NCI-H2081 treated with DMSO at 0.1 percent for 48 hours (cell line): Measurements from ENCODE around the gene CLCN6.

ENCODE experiments used
- DNase-seq: peaks from one replicate; lab custom pipeline; 2025; lab: John Stamatoyannopoulos, UW

CLCN6 gene

DNA sequence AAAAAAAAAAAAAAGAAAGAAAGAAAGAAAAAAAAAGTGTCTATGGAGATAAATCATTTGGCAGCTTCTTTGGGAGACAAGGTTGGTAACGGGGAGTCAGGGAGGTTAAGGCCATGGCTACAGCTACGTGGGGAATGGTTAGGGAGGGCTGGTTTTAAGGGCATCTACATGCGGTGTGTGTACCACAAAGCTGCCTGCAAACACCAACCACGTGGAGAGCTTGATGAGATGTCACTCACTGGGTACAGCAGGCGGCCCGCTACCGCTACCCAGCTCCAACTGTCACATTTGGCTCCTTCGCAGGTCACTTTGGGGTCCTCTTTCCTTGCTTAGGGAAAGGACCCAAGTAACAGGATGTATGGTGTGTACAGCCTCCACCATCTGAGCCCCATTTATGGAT lies 48.5 kb downstream of the CLCN6 start:
- no peak for DNase-seq

DNA sequence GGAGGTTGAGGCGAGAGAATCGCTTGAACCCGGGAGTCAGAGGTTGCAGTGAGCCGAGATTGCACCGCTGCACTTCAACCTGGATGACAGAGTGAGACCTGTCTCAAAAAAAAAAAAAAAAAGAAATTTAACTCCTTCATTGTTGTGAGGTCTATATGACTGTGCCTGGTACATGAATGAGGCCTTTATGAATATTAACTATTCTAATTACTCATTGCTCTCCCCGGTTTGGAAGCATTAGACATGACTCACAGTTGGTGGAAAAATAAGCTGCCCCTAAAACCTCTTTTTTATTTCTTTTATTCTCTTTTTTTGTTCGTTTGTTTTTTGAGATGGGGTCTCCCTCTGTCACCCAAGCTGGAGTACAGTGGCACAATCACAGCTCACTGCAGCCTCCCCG lies 49.4 kb downstream of the CLCN6 start:
- DNase-seq: no peak

DNA sequence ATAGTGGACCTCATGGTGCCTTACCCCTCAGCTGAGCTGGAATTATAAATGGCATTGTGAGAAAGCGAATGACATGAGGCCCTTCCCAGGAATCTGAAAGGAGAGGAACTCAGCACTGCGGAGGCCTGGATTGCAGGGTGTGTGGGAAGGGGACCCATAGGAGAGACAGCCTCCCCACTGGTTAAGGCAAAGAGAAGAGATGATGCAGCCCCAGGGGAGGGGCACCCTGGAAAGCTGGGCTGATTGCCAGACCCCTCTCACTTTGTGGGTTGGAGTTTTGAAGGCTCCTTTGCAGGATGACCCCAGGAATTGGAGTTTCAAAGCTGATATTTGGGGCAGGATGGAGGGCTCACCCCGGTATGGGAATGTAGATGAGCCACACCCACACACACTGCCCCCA lies 50.7 kb downstream of the CLCN6 start:
- no peak for DNase-seq

DNA sequence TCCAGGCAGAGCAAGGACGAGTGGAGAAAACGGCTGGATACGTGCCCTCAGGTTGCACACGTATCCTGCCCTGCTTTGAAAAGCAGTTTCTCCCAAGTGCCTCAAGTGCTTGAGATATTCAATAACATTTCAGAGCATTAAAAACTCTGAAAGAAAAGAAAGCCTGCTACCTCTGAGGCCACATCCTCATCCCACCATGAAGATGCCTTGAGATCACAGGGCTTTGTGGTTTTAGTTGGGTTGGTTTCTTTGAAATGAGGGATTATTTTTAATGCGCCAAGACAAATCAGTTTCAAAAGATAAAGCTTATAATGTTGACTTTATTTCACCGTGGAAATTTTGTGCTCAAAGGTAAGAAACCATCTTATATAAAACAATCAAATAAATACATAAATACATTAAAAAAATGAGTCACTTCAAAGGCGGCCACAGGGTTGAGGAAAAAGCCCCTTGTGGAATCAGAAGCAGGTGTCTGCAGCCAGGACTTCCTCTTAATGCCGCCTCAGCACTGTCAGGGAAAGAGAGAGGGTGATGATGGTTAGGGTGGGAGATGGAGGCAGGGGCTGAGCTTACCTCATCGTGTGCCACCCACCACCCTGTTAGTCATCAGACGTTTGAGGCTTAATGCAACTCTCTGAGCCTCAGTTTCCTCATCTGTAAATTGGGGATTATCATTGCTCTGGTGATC lies 51.3 kb downstream of the CLCN6 start:
- DNase-seq: no peak

DNA sequence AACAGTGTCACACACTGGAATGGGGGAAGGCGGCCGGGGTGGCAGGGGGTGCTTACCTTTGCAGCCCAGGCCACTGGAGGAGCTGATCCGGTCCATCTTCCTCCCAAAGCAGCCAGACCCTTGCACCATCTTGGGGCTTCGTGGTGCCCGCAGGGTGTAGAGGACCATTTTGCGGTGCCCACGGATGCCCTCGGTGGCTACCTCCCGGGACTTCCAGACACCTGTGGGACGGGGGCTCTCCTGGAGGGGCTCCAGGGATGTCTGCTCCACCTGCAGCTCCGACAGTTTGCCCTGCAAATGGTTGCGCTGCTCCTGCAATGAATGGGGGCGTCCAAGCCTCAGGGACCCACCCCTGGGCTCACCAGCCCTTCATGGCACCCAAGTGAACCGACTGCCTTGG lies 52.2 kb downstream of the CLCN6 start:
- no peak for DNase-seq

DNA sequence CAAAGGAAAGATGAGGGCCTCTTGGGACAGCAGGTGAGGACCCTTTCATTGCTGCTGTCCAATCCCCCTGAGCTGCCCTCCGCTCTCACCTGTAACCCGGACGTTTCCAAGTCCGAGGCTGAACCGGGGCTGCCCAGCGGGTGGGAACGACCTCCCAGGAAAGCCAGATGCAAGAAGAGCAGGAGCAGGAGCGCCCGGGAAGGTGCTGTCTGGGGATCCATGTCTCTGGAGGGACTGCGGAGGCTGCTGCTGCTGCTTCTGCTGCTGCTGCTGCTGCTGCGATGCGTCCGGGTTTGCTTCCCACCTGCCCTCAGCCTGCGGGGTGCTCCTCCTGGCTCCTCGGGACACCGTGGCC lies 52.6 kb downstream of the CLCN6 start, which contains the start of gene NPPB:
Gene NPPB, minus strand, starts transcription at position 333 of the 355 bp plus-strand sequence. Its CDS starts 112 bp downstream, at position 221.
- no peak for DNase-seq

DNA sequence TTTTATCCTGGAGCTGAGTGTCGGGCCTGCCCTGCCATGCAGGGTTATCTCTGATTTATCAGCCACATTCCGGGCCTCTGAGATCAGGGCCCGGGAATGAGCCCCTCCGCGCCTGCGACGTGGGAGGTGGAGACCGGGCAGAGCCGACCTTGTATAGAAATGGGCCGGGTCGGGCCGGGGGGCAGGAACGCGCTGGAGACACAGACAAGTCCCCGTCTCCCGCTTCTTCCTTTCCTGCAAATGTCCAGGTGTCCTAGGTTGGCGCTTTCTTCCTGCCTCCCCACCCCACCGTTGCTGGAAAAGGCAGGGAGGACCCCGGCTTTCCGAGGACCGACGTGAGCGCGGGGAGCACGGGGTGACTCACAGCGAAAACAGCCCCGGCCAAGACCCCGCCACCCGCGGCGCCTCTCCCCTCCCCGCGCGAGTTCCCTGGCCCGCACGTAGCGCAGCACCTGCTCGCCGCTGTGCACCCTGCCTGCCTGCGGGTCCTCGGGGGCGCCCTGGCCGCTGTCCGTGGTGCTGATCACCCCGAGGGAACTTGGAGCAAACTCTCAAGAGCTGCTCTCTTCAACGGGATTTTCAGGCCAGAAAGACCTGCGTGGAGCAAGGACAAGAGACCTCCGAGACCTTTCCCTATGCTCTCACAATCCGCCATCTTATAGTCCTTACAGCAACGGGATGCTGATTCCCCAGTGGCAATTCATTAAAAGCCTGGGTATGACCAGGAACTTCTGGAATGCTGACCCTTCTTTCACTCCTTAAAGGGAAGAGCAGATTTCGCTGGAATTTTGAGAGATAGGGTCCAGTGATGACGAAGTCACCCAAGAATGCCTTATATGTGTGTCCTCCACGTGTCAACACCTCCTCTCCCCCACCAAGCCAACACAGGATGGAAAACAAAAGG lies 53.2 kb downstream of the CLCN6 start:
- DNase-seq: no peak

DNA sequence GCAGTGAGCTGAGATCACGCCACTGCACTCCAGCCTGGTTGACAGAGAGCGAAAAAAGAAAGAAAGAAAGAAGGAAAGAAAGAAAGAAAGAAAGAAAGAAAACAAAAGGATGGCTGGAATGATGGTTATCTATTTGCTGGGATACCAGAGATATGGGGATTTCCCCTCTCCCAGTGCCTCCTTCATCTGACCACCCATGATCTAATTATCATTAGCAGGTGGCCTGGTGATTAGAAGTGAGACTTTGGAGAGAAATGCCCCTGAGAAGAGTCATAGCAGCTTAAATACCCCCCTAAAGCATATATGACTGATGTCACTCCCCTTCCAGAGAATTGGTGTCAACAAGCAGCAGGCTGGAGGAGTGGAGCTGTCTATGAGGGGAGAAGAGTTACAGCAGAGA lies 54.1 kb downstream of the CLCN6 start:
- DNase-seq: no peak

DNA sequence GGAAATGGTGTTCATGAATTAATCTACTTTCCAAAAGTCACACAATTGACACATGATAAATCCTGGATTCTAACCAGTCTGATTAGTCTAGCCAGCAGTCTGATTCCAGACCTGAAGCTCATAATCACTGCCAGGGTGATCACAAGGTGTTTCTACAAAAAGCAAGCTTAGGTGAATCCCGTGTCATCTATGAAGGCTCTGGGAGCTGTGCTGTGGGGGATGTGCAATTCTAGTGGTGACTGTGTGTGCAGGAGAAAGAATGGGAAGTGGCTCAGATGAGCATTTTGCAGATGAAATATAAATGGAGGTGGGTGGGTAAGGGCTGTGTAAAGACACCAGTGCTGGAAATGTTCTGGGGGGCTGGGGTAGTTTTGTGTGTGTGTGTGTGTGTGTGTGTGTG lies 54.6 kb downstream of the CLCN6 start:
- DNase-seq: no peak

DNA sequence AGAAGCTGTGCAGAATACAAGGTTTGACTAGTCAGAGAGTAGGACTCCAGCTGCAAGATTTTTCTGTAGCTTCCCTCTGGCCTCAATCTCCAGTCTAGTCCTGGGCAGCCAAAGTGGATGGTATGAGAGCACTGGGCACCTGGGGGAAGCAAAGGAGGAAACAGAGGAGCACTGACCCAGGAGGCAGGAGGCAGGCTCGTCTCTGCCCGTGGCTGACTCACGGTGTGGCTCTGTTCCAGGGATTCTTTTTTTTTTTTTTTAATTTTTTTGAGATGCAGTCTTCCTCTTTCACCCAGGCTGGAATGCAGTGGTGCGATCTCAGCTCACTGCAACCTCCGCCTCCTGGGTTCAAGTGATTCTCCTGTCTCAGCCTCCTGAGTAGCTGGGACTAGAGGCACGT lies 56.9 kb downstream of the CLCN6 start:
- no peak for DNase-seq

DNA sequence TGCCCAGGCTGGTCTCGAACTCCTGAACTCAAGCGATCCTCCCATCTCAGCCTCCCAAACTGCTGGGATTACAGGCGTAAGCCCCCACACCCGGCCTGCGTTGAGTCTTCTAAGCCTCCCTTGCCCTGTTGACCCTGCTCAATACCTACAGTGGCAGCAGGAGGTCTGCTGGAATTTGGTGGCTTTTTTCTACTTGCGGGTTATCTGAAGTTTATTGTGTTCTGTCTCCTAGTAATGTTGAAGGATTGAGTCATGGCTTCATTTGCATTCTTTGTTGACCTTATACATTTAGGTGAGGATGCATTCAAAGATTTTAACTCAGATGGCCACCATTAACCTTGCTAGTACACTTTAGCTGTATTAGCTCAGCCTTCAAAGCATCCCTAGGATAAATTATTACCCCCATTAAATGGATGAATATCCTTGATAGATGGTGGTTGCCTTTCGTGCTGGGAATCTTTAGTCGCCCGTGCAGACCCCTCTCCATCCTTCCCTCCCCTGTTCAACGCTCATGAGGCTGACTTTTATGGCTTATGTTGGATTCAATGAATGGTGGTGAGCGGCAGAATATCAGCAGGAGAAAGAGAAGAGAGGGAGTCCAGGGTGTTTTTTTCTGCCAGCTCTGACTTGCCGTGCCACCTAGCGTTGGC lies 62.5 kb downstream of the CLCN6 start:
- DNase-seq: no peak

DNA sequence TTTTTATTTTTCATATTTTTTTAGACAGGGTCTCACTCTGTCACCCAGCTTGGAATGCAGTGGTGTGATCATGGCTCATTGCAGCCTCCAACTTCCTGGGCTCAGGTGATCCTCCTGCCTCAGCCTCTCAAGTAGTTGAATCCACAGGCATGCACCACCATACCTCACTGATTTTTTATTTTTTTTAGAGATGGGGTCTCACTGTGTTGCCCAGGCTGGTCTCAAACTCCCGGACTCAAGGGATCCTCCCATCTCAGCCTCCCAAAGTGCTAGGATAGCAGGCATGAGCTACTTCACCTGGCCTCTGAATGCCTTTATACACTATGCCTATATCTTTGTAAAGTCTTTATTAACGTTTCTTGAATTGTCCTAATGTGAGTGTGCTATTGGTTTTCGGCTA lies 63.1 kb downstream of the CLCN6 start:
- no peak for DNase-seq

DNA sequence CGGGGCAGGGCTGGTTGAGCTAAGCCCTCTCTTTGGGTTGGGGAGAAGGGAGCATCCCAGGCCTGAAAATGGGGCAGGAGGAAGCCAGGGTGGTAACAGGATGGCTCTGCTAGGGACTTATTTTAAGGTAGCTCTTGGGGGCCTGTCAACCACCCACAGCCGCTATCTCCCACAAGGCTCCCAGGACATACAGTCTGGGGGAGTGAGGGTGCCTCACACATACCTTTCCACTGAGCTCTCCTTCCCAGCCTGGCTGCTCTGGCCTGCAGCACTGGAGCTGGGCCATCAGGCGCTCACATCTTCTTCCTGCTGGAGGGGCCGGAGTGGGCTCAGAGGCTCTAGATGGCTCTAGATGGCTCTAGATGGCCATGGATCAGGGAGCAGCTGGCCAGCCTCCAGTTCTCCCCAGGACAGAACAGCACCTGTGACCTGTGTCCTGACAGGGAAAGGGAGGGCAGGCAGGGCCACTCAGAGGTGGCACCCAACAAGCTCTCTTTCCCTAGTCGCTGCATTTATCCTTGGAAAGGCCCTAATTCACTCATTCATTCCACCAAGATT lies 63.7 kb downstream of the CLCN6 start:
- DNase-seq: no peak

DNA sequence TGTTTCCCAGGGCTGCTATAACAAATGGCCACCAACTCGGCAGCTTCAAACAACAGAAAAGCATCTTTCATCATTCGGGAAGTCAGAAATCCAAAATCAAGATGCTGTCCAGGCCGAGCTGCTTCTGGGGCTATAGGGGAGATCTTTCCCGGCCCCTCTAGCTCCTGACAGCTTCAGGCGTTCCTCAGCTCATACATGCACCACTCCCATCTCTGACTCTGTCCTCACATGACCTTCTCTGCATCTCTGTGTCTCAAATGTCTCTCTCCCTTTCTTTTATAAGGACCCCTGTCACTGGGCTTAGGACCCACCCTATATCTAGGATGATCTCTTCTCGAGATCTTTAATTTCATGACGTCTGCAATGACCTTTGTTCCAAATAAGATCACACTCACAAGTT lies 66.6 kb downstream of the CLCN6 start:
- DNase-seq: no peak

DNA sequence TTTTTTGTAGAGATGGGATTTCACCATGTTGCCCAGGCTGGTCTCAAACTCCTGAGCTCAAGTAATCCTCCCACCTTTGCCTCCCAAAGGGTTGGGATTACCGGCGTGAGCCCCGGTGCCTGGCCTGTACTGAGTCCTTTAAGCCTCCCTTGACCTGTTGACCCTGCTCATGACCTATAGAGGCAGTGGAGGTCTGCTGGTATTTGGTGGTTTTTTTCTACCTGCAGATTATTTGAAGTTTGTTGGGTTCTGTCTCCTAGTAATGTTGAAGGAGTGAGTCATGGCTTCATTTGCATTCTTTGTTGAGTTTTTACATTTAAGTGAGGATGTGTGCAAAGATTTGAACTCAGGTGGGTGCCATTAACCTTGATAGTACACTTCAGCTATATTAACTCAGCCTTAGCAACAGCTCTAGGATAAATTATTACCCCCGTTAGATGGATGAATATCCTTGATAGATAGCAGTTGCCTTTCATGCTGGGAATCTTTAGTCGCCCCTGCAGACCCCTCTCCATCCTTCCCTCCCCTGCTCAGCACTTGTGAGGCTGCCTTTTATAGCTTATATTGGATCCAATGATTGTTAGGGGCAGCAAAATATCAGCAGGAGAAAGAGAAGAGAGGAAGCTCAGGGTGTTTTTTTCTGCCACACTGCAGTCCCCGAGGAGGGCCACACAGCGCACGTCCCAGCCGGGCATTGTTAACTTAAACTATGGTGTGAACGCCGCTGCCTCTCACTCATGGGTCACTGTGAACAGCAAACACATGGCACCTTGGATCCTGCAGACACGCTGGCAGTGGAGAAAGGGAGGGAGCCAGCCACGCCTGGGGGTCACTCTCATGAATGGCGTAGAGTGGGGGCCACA lies 67.6 kb downstream of the CLCN6 start:
- no peak for DNase-seq

DNA sequence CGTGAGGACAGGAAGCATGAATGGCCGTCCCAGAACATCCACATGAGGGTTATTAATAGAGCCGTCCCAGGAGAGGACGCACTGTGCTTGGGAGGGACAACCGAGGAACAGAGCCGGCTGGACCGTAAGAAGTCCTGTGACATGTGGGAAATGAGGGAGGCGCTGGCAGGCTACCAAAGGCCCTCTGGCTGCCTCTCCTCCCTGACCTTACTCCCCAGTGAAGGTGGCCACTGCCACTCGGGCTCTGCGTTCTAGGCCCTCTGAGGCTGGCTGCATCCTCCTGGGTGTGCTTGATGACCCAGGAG lies 68.2 kb downstream of the CLCN6 start:
- DNase-seq: no peak

DNA sequence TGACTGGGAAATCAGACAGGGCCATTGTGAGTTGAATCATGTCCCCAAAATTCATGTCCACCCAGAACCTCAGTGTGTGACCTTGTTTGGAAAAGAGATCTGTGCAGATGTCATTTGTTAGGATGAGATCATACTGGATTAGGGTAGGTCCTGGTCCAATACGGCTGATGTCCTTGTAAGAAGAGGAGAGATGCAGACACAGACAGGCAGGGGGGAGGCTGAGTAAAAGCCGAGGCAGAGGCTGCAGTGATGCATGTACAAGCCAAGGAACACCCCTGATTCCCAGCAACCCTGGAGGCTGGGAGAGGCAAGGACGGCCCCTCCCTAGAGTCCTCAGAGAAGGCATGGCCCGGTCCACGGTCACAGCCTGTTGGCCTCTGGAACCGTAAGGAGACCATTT lies 68.6 kb downstream of the CLCN6 start:
- DNase-seq: no peak

DNA sequence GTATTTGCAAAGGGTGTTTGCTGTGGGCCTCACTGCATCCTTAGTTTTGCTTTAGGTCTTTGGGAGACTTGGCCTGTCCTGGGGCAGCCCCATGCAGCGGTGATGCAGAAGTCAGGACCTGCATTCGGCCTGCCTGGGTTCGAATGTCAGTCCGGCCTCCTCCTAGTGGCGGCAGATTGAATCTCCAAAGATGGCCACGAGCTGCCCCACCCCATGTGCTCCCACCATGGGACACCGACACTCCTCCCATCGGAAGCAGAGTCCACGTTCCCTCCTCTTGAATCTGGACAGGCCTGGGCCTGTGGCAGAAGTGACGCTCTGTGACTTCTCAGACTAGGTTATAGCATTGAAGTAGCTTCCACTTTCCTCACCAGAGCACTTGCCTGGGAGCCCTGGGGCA lies 69.1 kb downstream of the CLCN6 start:
- no peak for DNase-seq

DNA sequence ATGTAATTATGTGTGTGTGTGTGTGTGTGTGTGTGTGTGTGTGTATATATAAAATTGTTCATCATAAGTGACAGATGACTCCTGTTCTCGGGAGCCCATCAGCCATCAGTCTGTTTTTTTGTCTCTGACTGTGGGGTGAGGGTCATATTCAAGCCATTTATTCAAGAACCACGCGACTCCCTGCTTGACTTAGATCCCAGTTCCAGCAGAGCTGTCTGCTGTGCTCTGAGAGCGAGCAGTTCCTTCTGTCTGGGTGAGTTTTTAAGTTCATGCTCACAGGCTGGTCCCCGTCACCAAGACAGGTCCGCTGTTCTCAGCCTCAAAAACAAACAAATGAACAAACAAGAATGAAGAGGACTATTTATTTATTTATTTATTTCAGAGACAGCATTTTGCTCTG lies 71.1 kb downstream of the CLCN6 start:
- DNase-seq: no peak

DNA sequence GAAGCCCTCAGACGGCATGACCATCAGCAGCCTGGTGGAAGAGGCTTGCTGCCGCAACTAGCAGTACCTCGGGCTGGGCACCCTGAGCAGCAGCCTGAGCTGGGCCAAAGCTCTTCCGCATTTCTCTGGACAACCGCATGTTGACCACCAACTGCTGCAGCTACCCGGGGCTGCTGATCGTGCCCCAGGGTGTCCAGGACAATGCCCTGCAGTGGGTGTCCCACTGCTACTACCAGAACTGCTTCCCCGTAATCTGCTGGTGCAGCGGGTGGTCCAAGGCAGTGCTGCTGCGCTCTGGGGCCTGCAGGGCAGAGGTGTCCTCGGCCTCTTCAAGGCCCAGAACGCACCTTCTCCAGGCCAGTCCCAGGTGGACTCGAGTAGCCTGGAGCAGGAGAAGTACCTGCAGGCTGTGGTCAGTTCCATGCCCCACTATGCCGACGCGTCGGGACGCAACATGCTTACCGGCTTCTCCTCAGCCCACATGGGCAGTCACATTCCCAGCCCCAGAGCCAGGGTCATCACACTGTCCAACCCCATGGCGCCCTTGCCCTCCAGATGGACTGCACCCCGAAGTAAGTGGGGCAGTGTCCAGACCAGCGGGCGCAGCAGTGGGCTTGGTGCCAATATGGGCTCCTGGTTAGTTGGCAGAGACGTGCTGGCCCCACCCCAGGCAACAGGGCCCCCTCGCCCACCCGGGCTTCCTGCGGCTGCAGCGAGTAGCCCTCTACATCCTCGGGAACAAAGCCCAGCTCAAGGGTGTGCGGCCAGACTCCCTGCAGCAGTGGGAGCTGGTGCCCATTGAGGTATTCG lies 72.3 kb downstream of the CLCN6 start:
- DNase-seq: no peak

DNA sequence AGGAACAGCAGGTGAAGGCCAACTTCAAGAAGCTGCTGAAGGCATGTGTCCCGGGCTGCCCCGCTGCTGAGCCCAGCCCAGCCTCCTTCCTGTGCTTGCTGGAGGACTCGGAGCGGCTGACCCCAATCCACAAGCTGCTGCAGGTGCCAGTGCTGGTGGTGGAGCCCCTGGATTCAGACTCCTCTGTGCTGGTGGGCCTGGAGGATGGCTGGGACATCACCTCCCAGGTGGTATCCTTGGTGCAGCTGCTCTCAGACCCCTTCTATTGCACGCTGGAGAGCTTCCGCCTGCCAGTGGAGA lies 72.8 kb downstream of the CLCN6 start:
- DNase-seq: no peak
